ENCODE data around the gene VARS2. TPM values are rescaled to one million over a fixed set of nuclear protein-coding genes. Genes with fewer than 3 reads are reported as not detected.
A peak's percentile ranks its signal among the peaks of the same experiment; 100 is the strongest.

Gene VARS2
- total and polyA plus RNA-seq, 2 experiments from 2014 or later, result 27.5 to 61.3 TPM

DNA sequence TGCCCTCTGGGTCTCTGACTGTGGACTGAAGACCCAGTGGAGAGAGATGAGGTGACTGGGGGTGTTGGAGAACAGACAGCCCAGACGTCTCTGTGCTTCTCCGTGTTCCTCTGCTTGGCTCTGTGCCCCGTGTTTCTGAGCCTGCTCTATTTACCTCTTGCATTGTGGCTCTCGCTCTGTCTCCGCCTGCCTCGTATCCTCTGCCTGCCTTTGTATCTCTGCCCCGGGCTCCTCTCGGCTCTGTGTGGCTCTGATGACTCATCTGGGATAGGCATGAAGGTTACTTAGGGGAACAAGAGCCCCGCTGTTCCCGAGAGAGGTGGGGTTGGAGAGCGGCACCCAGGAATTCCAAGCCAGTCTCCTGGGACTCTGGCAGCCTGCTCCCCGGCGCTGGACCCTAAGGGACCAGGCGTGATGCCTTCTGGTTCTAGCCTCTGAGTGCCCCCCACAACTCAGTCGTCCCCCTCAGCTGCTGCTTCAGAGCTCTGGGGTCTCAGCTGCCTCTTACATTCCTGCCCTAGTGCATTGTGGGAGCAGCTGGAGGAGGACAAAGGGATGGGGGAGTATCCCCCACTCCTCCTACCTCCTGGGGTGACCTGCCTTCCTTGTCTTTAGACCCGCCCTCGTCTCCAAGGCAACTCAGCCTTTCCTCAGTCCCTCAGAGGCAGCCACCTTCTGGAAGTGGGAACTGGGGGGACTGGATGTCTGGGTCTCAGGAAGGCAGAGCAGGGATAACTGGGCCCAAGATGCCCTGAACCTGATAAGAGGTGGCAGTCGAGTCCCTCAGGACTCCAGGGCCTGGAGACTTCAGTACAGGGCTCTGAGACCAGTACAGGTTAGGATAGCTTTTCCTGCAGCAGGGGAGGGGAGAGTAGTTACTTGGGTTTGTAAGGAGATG, 27.8 kb upstream of the VARS2 start:
- Histone ChIP-seq H3K36me3 (peaks cover 5% of the 10 kb centered on the region), H3K4me1 (ENCODE audit: low read depth) (peaks cover 45% of the 10 kb centered on the region)

DNA sequence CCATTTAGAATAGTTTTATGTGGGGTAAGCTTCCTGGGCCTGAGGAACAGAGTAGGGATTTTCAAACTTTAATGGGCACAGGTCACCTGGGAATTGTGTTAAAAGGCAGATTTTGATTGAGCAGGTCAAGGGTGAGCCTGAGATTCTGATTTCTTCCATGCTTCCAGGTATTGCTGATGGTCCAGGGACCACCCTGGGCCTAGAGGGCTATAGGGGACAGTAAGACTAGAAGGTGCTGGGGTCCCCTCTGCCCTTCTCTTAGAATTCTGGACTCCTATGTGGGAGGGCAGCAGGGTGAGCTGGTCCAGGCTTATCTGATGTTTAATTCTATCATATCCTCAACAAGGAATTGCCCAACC, 27.2 kb upstream of the VARS2 start:
- no peak overlapping the region for H3K4me3 ChIP-seq
- TF ChIP-seq, protein P1, sequence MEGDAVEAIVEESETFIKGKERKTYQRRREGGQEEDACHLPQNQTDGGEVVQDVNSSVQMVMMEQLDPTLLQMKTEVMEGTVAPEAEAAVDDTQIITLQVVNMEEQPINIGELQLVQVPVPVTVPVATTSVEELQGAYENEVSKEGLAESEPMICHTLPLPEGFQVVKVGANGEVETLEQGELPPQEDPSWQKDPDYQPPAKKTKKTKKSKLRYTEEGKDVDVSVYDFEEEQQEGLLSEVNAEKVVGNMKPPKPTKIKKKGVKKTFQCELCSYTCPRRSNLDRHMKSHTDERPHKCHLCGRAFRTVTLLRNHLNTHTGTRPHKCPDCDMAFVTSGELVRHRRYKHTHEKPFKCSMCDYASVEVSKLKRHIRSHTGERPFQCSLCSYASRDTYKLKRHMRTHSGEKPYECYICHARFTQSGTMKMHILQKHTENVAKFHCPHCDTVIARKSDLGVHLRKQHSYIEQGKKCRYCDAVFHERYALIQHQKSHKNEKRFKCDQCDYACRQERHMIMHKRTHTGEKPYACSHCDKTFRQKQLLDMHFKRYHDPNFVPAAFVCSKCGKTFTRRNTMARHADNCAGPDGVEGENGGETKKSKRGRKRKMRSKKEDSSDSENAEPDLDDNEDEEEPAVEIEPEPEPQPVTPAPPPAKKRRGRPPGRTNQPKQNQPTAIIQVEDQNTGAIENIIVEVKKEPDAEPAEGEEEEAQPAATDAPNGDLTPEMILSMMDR (IDR thresholded peaks at IDR 0.05; ENCODE audit: low read depth, low read length), result no peak
- H3K9me3 ChIP-seq (ENCODE audit: low read depth), result no peaks in the 10 kb centered on the region
- H3K36me3 ChIP-seq, result peaks cover 5% of the 10 kb centered on the region
- no peak for DNase-seq (ENCODE audit: low read depth in 1 of 2, low spot score in 1 of 2)
- H3K27ac ChIP-seq, result peak overlapping the region; percentile 94
- H3K27me3 ChIP-seq, result no peaks in the 10 kb centered on the region
- H3K4me1 ChIP-seq (ENCODE audit: low read depth), result peaks cover 39% of the 10 kb centered on the region

More for the DNA sequence above, 27.8 kb upstream of the VARS2 start:
- peak overlapping the region; percentile 63 for H3K4me3 ChIP-seq
- no peaks in the 10 kb centered on the region for H3K9me3 ChIP-seq (ENCODE audit: low read depth)
- H3K27ac ChIP-seq, result peak overlapping the region; percentile 94
- TF ChIP-seq, protein P1 (IDR thresholded peaks at IDR 0.05; ENCODE audit: low read depth, low read length), result no peak
- H3K27me3 ChIP-seq, result no peaks in the 10 kb centered on the region
- DNase-seq (ENCODE audit: low read depth in 1 of 2, low spot score in 1 of 2), result peak; percentile 19 to 82

DNA sequence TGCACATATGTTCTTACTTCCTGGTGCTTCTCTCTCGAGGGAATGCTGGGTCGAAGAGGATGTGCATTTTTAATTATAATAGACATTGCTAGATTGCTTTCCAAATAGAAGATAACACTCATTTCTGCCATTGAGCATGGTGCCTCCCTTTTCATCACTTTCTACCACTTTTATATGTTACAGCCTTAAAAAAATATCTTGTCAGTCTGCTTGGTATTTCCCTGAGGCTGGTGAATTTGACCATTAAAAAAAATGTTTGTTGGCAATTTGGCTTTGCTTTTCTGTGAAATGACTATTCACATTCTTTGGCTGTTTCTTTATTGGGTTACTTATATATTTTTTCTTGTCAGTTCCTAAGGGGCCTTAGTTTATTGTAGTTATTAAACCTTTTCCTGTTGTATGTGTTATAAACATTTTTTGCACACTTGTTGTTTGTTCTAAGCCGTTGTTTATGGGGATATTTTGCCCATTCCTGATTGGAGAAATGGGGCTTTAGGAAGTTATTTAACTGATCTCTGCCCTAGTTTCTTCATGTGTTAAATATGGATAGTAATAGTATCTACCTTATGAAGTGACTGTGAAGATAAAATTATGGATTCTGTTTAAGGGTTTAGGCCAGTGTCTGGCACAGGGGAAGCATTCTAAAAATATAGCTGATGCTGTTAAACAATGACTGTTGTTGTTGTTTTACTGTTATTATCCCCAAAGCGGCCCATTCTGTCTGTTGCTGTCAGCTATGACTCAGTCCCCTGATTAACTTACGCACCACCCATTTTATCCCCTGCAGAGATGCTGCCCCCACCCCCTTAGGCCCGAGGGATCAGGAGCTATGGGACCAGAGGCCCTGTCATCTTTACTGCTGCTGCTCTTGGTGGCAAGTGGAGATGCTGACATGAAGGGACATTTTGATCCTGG, 25.9 kb upstream of the VARS2 start:
- peaks cover 10% of the 10 kb centered on the region for H3K36me3 ChIP-seq
- no peaks in the 10 kb centered on the region for H3K9me3 ChIP-seq (ENCODE audit: low read depth)
- H3K27me3 ChIP-seq, result no peaks in the 10 kb centered on the region
- H3K4me1 ChIP-seq (ENCODE audit: low read depth), result peaks cover 28% of the 10 kb centered on the region
- H3K27ac ChIP-seq, result no peak overlapping the region
- TF ChIP-seq, protein P1 (IDR thresholded peaks at IDR 0.05; ENCODE audit: low read depth, low read length), result no peak
- no peak overlapping the region for H3K4me3 ChIP-seq
- DNase-seq (ENCODE audit: low read depth in 1 of 2, low spot score in 1 of 2), result peak in 1 of 2 donors; percentile 61

DNA sequence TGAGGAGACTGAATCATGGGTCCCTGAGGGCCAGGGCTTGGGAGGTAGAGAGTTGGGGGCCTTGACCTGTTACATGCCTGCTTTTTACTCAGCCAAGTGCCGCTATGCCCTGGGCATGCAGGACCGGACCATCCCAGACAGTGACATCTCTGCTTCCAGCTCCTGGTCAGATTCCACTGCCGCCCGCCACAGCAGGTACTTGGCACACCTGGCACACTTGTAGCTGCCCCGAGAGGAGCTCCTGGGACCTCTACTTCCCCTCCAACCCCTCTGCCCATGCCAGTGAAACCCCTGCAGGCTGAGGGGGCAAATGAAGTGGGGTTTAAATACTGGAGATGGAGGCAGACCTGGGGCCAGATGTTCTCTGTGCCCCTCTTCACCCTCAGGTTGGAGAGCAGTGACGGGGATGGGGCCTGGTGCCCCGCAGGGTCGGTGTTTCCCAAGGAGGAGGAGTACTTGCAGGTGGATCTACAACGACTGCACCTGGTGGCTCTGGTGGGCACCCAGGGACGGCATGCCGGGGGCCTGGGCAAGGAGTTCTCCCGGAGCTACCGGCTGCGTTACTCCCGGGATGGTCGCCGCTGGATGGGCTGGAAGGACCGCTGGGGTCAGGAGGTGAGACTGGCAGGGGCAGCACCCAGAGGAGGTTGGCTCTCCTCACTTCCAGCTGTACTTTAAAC, 25.1 kb upstream of the VARS2 start:
- H3K9me3 ChIP-seq (ENCODE audit: low read depth), result no peaks in the 10 kb centered on the region
- H3K4me3 ChIP-seq, result no peak overlapping the region
- H3K4me1 ChIP-seq (ENCODE audit: low read depth), result peaks cover 20% of the 10 kb centered on the region
- H3K27ac ChIP-seq, result no peak overlapping the region
- DNase-seq (ENCODE audit: low read depth in 1 of 2, low spot score in 1 of 2), result no peak
- TF ChIP-seq, protein P1 (IDR thresholded peaks at IDR 0.05; ENCODE audit: low read depth, low read length), result no peak
- no peaks in the 10 kb centered on the region for H3K27me3 ChIP-seq
- peaks cover 15% of the 10 kb centered on the region for H3K36me3 ChIP-seq

DNA sequence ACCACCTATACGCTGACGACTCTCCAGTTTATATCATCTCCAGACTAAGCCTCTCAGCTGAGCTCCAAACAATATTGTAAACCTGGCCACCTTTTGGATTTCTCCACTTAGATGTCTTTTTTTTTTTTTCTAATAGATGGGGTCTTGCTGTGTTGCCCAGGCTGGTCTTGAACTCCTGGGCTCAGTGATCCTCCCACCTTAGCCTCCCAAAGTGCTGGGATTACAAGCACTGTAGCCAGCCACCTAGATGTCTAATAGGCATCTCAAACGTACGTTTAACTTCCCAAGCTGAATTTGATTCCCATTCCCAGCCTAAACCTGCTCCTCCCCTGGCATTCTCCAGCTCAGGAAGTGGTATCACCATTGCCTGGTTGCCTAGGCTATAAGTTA, 24.5 kb upstream of the VARS2 start:
- peaks cover 20% of the 10 kb centered on the region for H3K4me1 ChIP-seq (ENCODE audit: low read depth)

More for the DNA sequence above, 24.5 kb upstream of the VARS2 start:
- Histone ChIP-seq H3K9me3 (ENCODE audit: low read depth) (no peaks in the 10 kb centered on the region), H3K4me3 (no peak overlapping the region), H3K27ac (no peak overlapping the region), H3K36me3 (peaks cover 15% of the 10 kb centered on the region), H3K27me3 (no peaks in the 10 kb centered on the region)
- TF ChIP-seq, protein P1 (IDR thresholded peaks at IDR 0.05; ENCODE audit: low read depth, low read length), result no peak
- no peak for DNase-seq (ENCODE audit: low read depth in 1 of 2, low spot score in 1 of 2)

Measured in cardiac muscle cell (in vitro differentiated cells and primary cell).